ENCODE results near the gene ANKS4B.

- TF ChIP-seq CTCF (conservative IDR thresholded peaks at IDR 0.05; ENCODE audit: low read depth, low read length) (no peak), EZH2 (IDR thresholded peaks at IDR 0.05; ENCODE audit: borderline replicate concordance, low read depth, low read length, poor library complexity, severe bottlenecking) (no peak)
Measured at GRCh38 chr16:21227866-21228265, 5.6 kb upstream of the ANKS4B start.

All from A673 (cell line).